Esophagus squamous epithelium (tissue), 5 donors: Measurements from ENCODE around the gene FRMD4A. TPM values are rescaled to one million over a fixed set of nuclear protein-coding genes. Genes with fewer than 3 reads are reported as not detected.

Source experiments
- DNase-seq: peaks from one replicate; lab custom pipeline; 2025; lab: John Stamatoyannopoulos, UW
- H3K27ac ChIP-seq, 4 donors: fragments of 200-600 bp; sonication (generic); one replicate each; pipeline ENCODE4 v1.5.1; 2016 to 2019; ENCODE audit warnings: mild to moderate bottlenecking in 1 of 4
- H3K27me3 ChIP-seq, 4 donors: fragments of 200-600 bp; sonication (generic); 1 replicate in 3 of 4; 2 replicates in 1 of 4; pipeline versions ENCODE4 v1.5.1 to v1.6.0; 2017 to 2021; ENCODE audit warnings: antibody characterized with exemption in 1 of 4
- H3K36me3 ChIP-seq, 3 donors: fragments of 200-600 bp; sonication (generic); one replicate each; pipeline ENCODE4 v1.5.1; 2016 to 2019
- H3K4me1 ChIP-seq, 3 donors: fragments of 200-600 bp; sonication (generic); one replicate each; pipeline ENCODE4 v1.5.1; 2017 to 2019
- H3K4me3 ChIP-seq, 4 donors: fragments of 200-600 bp; sonication (generic); 1 replicate in 3 of 4; 2 replicates in 1 of 4; pipeline ENCODE4 v1.5.1; 2016 to 2019; ENCODE audit warnings: mild to moderate bottlenecking in 2 of 4, moderate library complexity in 1 of 4
- H3K9me3 ChIP-seq, 3 donors: fragments of 200-600 bp; sonication (generic); one replicate each; pipeline ENCODE4 v1.5.1; 2016 to 2019
- CTCF ChIP-seq, 6 experiments: fragments of 450-650 bp in 4 of 6; fragments of 200-600 bp in 2 of 6; sonication (generic) in 2 of 6; IDR thresholded peaks; one replicate each; pipeline ENCODE4 v1.5.1; 2016 to 2019; ENCODE audit warnings: antibody characterized with exemption in 6 of 6, mild to moderate bottlenecking in 4 of 6, moderate library complexity in 4 of 6
- POLR2A ChIP-seq, 4 donors: fragments of 450-650 bp; IDR thresholded peaks; one replicate each; pipeline ENCODE4 v1.6.1; 2017; ENCODE audit warnings: antibody characterized with exemption in 4 of 4, mild to moderate bottlenecking in 4 of 4, moderate library complexity in 3 of 4
- WGBS, 2 donors: methylation state at CpG; one replicate each; pipeline ENCODE4 v1.1.5; 2018; 5-methylcytosine and 5-hydroxymethylcytosine counted together
- intact Hi-C: fragments of 100-400 bp; cut with DNase I; formaldehyde crosslinking; loops from one replicate; pipeline ENCODE4 v1.15.0; 2022
- total RNA-seq, 4 donors: library from RNA; depleted of rRNA; stranded (reverse); fragments of >200 nt; gene quantifications; one replicate each; pipeline ENCODE4 v1.1.0, GENCODE V29; 2016
- donor health status: DM: yes; HTN: yes; CAD: no.

The FRMD4A gene
- total RNA-seq, 4 donors from 2014 or later = 7.3 to 15.3 (median 8.6) TPM

GRCh38 chr10:14180911-14181566, 149.7 kb downstream of the FRMD4A start:
- no peak overlapping the region for H3K27ac ChIP-seq
- H3K27me3 ChIP-seq = peaks cover 0 to 68% (median 0%) of the 10 kb centered on the region in 4 donors
- TF ChIP-seq POLR2A (IDR thresholded peaks at IDR 0.05) (no peak), CTCF (IDR thresholded peaks at IDR 0.05) (no peak)
- H3K36me3 ChIP-seq = no peaks in the 10 kb centered on the region
- WGBS, 2 donors = 42 to 51% methylated on average over 13 of the region's 13 CpGs
- peaks cover 0 to 14% (median 5%) of the 10 kb centered on the region in 3 donors for H3K4me1 ChIP-seq
- intact Hi-C loops = no loop called here
- H3K4me3 ChIP-seq = no peak overlapping the region
- DNase-seq = no peak
- no peaks in the 10 kb centered on the region for H3K9me3 ChIP-seq

- no peaks in the 10 kb centered on the region for H3K36me3 ChIP-seq
- H3K9me3 ChIP-seq = no peaks in the 10 kb centered on the region
- peaks cover 0 to 3% (median 2%) of the 10 kb centered on the region in 3 donors for H3K4me1 ChIP-seq
- intact Hi-C loops = no loop called here
- TF ChIP-seq POLR2A (IDR thresholded peaks at IDR 0.05) (no peak), CTCF (IDR thresholded peaks at IDR 0.05) (no peak)
- no peak overlapping the region for H3K4me3 ChIP-seq
- H3K27me3 ChIP-seq = peaks cover 0 to 84% (median 0%) of the 10 kb centered on the region in 4 donors
- WGBS, 2 donors = 43 to 45% methylated on average over 2 of the region's 2 CpGs
- no peak overlapping the region for H3K27ac ChIP-seq
- no peak for DNase-seq
Observed at GRCh38 chr10:14179251-14179650, 151.5 kb downstream of the FRMD4A start.

GRCh38 chr10:14173706-14174594, 156.8 kb downstream of the FRMD4A start:
- H3K27ac ChIP-seq = no peak overlapping the region
- 2 to 3% methylated on average over 24 to 31 of the region's 32 CpGs for WGBS, 2 donors

DNA sequence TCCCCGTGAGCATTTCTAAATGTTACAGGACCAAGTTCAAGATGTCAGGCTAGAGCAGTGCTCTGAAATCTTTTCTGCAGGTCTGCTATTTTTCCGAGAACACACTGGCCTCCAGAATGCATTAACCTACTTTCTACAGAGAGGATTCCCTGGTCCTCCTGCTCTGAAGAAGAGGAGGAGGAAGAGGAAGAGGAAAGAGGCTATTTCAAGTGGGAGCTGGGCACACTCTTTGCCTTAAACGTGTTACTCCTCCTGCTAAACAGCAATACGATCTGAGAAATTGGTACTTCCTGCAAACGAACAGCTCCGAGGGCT, 157.4 kb downstream of the FRMD4A start:
- H3K27ac ChIP-seq = no peak overlapping the region
- 0 to 3% methylated on average over 6 of the region's 6 CpGs for WGBS, 2 donors
- DNase-seq = no peak
- H3K36me3 ChIP-seq = no peaks in the 10 kb centered on the region
- intact Hi-C loops = no loop called here
- H3K4me3 ChIP-seq = peak overlapping the region; percentile 18 to 63 (median 38)
- H3K4me1 ChIP-seq = peaks cover 0 to 14% (median 9%) of the 10 kb centered on the region in 3 donors
- no peaks in the 10 kb centered on the region for H3K9me3 ChIP-seq
- H3K27me3 ChIP-seq = peaks cover 0 to 89% (median 0%) of the 10 kb centered on the region in 4 donors
- TF ChIP-seq CTCF (IDR thresholded peaks at IDR 0.05) (no peak), POLR2A (IDR thresholded peaks at IDR 0.05) (no peak)

More at GRCh38 chr10:14173706-14174594, 156.8 kb downstream of the FRMD4A start:
- peaks cover 0 to 89% (median 0%) of the 10 kb centered on the region in 4 donors for H3K27me3 ChIP-seq
- no peak for DNase-seq
- no peaks in the 10 kb centered on the region for H3K36me3 ChIP-seq
- no peak for TF ChIP-seq CTCF (IDR thresholded peaks at IDR 0.05)
- TF ChIP-seq POLR2A (IDR thresholded peaks at IDR 0.05) = no peak
- no peaks in the 10 kb centered on the region for H3K9me3 ChIP-seq
- peaks cover 0 to 14% (median 9%) of the 10 kb centered on the region in 3 donors for H3K4me1 ChIP-seq
- intact Hi-C loops = no loop called here
- H3K4me3 ChIP-seq = peak overlapping the region; percentile 18 to 63 (median 38)
